Activated CD4-positive, alpha-beta memory T cell treated with anti-CD3 and anti-CD28 coated beads for 36 hours (primary cell): ENCODE data around the gene PRDM16. TPM values are rescaled to one million over a fixed set of nuclear protein-coding genes. Genes with fewer than 3 reads are reported as not detected.

Source experiments
- CTCF ChIA-PET: fragments of 350-600 bp; sonication (Branson Sonifier 250); formaldehyde crosslinking; loops from one replicate; lab custom pipeline; 2021; ENCODE audit warnings: antibody characterized with exemption, inconsistent platforms; lab: Charles Lee
- POLR2A ChIA-PET: fragments of 350-600 bp; sonication (Branson Sonifier 250); formaldehyde crosslinking; loops from one replicate; lab custom pipeline; 2021; ENCODE audit warnings: antibody characterized with exemption; lab: Charles Lee
- DNase-seq: peaks from one replicate; pipeline ENCODE4 v3.0.0-alpha.2; 2020
- H3K27ac Mint-ChIP-seq: one replicate; pipeline ENCODE4 v1.8.0; 2021; ENCODE audit warnings: mixed read lengths
- H3K27me3 Mint-ChIP-seq: one replicate; pipeline ENCODE4 v1.8.0; 2021; ENCODE audit warnings: mixed read lengths
- H3K36me3 Mint-ChIP-seq: one replicate; pipeline ENCODE4 v1.8.0; 2021; ENCODE audit warnings: mixed read lengths
- H3K4me1 Mint-ChIP-seq: one replicate; pipeline ENCODE4 v1.8.0; 2021; ENCODE audit warnings: low read depth, mixed read lengths
- H3K4me3 Mint-ChIP-seq: one replicate; pipeline ENCODE4 v1.8.0; 2021; ENCODE audit warnings: mild to moderate bottlenecking, mixed read lengths
- H3K9me3 Mint-ChIP-seq: one replicate; pipeline ENCODE4 v1.8.0; 2021; ENCODE audit warnings: mixed read lengths
- intact Hi-C: fragments of 100-400 bp; cut with micrococcal nuclease; formaldehyde crosslinking; loops from one replicate; pipeline ENCODE4 v1.15.1; 2023
- total RNA-seq, 2 experiments: library from RNA; stranded (reverse); gene quantifications; one replicate each; pipeline ENCODE4 v1.2.3, GENCODE V29; 2021

Gene PRDM16
- total RNA-seq, 2 experiments from 2014 or later = not detected

DNA sequence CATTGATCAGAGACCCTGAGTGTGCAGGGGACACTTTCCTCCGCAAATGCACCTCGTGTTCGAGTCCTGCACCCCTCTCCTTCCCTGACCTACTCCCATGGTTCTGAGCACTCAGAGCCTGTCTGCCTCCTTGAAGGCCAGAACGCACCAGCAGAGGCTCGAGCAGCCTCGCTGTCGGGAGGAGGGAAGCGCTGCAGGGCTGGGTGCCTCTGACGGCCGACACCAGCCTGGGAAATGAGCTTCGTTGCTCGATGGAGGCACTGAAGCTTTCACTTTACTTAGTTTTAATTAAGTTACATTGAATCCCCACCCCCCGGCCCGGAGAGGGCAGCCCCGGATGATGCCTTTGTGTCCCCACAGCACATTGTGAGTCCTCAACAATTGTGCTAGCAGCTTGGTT, 229.2 kb downstream of the PRDM16 start:
- no peaks in the 10 kb centered on the region for H3K36me3 Mint-ChIP-seq
- CTCF ChIA-PET = no interaction called here
- intact Hi-C loops = no loop called here

DNA sequence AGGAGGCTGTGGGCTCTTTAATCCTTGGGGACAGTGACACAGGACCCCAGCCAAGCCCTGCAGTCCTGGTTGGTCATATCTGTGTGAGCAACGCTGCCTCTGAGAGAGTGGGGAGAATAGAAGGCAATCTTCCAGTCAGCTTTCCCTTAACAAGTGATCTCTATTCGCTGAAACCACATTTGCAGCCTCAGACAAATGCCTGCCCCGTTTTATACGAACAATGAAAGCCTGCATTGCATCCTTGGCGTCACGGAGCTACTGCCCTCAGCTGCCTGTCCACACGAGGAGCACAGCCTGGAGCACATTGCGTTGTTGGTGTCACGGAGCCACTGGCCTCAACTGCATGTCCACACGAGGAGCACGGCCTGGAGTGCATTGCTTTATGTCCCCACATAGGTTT, 235.2 kb downstream of the PRDM16 start:
- no peak overlapping the region for H3K4me3 Mint-ChIP-seq
- peaks cover 3% of the 10 kb centered on the region for H3K27me3 Mint-ChIP-seq
- ChIA-PET CTCF (no interaction called here), POLR2A (no interaction called here)
- DNase-seq = no peak
- H3K4me1 Mint-ChIP-seq = no peaks in the 10 kb centered on the region
- H3K9me3 Mint-ChIP-seq = no peaks in the 10 kb centered on the region
- intact Hi-C loops = no loop called here
- no peaks in the 10 kb centered on the region for H3K36me3 Mint-ChIP-seq
- no peak overlapping the region for H3K27ac Mint-ChIP-seq

More for the DNA sequence above, 229.2 kb downstream of the PRDM16 start:
- Mint-ChIP-seq H3K4me1 (no peaks in the 10 kb centered on the region), H3K27ac (no peak overlapping the region), H3K4me3 (no peak overlapping the region), H3K27me3 (no peaks in the 10 kb centered on the region), H3K9me3 (no peaks in the 10 kb centered on the region)
- POLR2A ChIA-PET = no interaction called here
- DNase-seq = no peak

- ChIA-PET CTCF (no interaction called here), POLR2A (no interaction called here)
- no peaks in the 10 kb centered on the region for H3K9me3 Mint-ChIP-seq
- H3K4me3 Mint-ChIP-seq = no peak overlapping the region
- no peaks in the 10 kb centered on the region for H3K36me3 Mint-ChIP-seq
- intact Hi-C loops = no loop called here
- H3K27ac Mint-ChIP-seq = no peak overlapping the region
- H3K27me3 Mint-ChIP-seq = peaks cover 4% of the 10 kb centered on the region
- DNase-seq = no peak
- H3K4me1 Mint-ChIP-seq = no peaks in the 10 kb centered on the region
Measured at GRCh38 chr1:3304692-3305091, 235.7 kb downstream of the PRDM16 start.

DNA sequence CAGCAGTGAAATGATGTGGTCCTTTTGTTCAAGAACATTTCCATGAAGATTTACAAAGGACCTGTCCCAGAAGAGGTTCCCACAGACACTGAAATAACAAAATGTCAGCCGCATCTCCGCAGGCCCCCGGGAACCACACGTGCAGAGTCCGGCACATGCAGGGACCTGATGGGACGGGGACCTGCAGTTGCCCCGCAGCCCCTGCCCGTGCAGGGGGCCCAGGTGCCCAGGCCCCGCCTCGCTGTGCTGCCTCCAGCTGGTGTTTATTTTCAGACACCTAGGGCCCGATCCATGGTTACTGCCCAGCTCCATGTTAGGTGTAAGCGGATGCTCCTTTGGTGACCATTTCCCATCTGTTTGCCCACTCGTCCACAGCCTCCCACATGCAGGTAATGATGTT, 236.2 kb downstream of the PRDM16 start:
- no peak for DNase-seq
- CTCF ChIA-PET = no interaction called here
- Mint-ChIP-seq H3K4me3 (no peak overlapping the region), H3K36me3 (no peaks in the 10 kb centered on the region), H3K9me3 (no peaks in the 10 kb centered on the region), H3K27ac (no peak overlapping the region), H3K4me1 (no peaks in the 10 kb centered on the region), H3K27me3 (peaks cover 4% of the 10 kb centered on the region)
- POLR2A ChIA-PET = no interaction called here
- intact Hi-C loops = no loop called here

DNA sequence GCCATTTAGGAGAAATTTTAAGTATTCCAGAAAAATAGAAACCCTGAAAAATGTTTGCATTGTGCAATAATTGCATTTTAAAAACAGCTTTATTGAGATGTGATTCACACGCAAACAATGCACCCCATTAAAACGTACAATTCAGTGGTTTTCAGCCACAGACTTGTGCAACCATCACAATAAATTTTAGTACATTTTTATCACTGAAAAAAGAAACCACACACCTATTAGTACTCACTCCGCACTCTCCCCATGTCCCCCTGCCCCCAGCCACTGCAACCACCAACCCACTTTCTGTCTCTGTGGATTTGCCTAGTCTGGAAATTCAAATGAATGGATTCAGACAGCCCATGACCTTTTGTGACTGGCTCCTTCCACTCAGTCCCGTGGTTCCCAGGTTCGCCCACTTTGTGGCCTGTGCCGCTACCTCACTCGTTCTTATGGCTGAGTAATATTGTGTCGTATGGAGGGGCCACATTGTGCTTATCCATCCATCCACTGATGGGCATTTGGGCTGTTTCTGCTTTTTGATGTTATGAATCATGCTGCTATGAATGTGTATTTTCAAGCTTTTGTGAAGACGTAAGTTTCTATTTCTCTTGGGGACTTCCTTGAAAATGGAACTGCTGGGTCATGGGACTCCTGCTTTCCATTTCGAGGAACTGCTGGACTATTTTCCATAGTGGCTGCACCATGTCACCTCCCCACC, 237.7 kb downstream of the PRDM16 start:
- intact Hi-C loops = no loop called here
- H3K36me3 Mint-ChIP-seq = no peaks in the 10 kb centered on the region

DNA sequence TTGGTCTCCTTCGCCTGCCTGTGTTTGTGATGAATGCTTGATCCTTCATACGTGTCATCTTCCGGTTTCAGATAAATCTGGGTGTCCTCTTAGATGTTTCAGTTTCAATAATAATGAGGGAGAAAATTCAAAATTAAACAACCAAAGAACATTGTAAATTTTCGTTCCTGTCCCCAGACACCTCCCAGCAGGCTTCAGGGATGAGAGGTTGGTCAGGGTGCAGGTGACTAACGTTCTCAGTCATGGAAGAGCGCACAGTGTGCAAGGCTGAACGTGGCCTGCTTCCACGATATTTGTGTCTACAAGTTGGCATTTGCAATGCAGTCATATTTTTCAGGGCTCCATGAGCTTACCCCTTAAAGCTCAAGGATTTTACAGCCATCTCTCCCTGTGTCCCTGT, 238.4 kb downstream of the PRDM16 start:
- Mint-ChIP-seq H3K4me3 (no peak overlapping the region), H3K4me1 (no peaks in the 10 kb centered on the region), H3K27me3 (peaks cover 8% of the 10 kb centered on the region), H3K9me3 (no peaks in the 10 kb centered on the region), H3K27ac (no peak overlapping the region), H3K36me3 (no peaks in the 10 kb centered on the region)
- ChIA-PET CTCF (no interaction called here), POLR2A (no interaction called here)
- intact Hi-C loops = no loop called here
- no peak for DNase-seq

More for the DNA sequence above, 237.7 kb downstream of the PRDM16 start:
- H3K9me3 Mint-ChIP-seq = no peaks in the 10 kb centered on the region
- no peak overlapping the region for H3K27ac Mint-ChIP-seq
- peaks cover 8% of the 10 kb centered on the region for H3K27me3 Mint-ChIP-seq
- ChIA-PET POLR2A (no interaction called here), CTCF (no interaction called here)
- H3K4me1 Mint-ChIP-seq = no peaks in the 10 kb centered on the region
- DNase-seq = no peak
- H3K4me3 Mint-ChIP-seq = no peak overlapping the region

DNA sequence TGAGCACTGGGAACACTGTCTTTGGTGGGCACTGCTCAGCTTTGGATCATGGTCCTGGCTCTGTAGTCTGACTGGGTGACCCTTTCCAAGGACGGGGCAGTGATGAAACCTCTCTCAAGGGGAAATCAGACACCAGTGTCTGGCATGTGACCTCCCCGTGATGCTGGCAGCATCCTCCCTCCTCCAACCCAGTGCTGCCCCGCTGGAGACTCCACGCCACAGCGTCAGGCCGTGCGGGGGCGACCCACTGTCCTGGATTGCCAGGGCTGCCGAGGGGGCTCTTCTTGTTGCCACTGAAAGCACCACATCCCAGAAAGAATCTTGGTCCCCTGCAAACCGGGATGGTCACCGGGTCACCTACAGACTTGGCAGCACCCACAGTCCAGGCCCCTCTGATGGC, 239.1 kb downstream of the PRDM16 start:
- H3K27ac Mint-ChIP-seq = no peak overlapping the region

DNA sequence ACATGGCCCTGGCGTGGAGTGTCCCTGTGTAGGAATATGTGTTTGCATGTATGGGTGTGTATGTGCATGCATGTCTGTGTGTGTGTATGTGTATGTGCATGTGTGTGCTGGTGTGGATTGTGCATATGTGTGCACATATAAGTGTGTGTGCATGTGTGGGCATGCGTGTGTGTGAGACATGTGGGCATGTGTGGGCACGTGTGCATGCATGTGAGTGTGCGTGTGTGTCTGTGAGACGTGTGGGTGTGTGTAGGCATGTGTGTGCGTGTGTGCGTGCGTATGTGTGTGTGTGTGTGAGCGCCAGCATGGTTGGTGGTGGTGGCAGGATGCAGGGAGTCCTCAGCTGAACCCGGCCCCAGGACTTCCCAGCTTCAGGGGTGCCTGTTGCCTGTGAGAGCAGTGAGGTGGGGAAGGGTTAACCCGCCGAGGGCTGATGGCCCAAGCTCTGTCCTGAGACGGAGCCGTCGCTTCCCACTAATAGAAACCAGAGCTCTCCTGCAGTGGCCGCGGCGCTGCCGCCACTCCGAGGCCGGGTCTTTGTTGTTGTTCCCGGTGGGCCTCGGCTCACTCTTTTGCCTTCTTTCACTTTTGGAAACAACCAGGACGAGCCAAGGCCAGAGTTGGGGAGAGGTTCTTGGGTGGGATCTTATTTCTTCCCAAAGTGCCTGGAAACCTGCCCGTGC, 241.9 kb downstream of the PRDM16 start:
- H3K4me3 Mint-ChIP-seq = no peak overlapping the region
- H3K9me3 Mint-ChIP-seq = peaks cover 3% of the 10 kb centered on the region
- intact Hi-C loops = no loop called here
- H3K4me1 Mint-ChIP-seq = peaks cover 7% of the 10 kb centered on the region
- H3K36me3 Mint-ChIP-seq = no peaks in the 10 kb centered on the region
- no peak for DNase-seq
- CTCF ChIA-PET = no interaction called here
- no peak overlapping the region for H3K27ac Mint-ChIP-seq
- H3K27me3 Mint-ChIP-seq = peaks cover 14% of the 10 kb centered on the region
- POLR2A ChIA-PET = no interaction called here

More for the DNA sequence above, 239.1 kb downstream of the PRDM16 start:
- POLR2A ChIA-PET = no interaction called here
- CTCF ChIA-PET = no interaction called here
- peaks cover 14% of the 10 kb centered on the region for H3K27me3 Mint-ChIP-seq
- no peaks in the 10 kb centered on the region for H3K36me3 Mint-ChIP-seq
- peaks cover 4% of the 10 kb centered on the region for H3K4me1 Mint-ChIP-seq
- H3K9me3 Mint-ChIP-seq = no peaks in the 10 kb centered on the region
- no peak for DNase-seq
- intact Hi-C loops = no loop called here
- H3K4me3 Mint-ChIP-seq = no peak overlapping the region

- intact Hi-C loops = no loop called here
- ChIA-PET CTCF (no interaction called here), POLR2A (no interaction called here)
- Mint-ChIP-seq H3K9me3 (peaks cover 8% of the 10 kb centered on the region), H3K4me3 (no peak overlapping the region), H3K27ac (no peak overlapping the region), H3K27me3 (peaks cover 14% of the 10 kb centered on the region), H3K36me3 (no peaks in the 10 kb centered on the region), H3K4me1 (peaks cover 12% of the 10 kb centered on the region)
- DNase-seq = no peak
Measured at GRCh38 chr1:3311711-3312110, 242.7 kb downstream of the PRDM16 start.

DNA sequence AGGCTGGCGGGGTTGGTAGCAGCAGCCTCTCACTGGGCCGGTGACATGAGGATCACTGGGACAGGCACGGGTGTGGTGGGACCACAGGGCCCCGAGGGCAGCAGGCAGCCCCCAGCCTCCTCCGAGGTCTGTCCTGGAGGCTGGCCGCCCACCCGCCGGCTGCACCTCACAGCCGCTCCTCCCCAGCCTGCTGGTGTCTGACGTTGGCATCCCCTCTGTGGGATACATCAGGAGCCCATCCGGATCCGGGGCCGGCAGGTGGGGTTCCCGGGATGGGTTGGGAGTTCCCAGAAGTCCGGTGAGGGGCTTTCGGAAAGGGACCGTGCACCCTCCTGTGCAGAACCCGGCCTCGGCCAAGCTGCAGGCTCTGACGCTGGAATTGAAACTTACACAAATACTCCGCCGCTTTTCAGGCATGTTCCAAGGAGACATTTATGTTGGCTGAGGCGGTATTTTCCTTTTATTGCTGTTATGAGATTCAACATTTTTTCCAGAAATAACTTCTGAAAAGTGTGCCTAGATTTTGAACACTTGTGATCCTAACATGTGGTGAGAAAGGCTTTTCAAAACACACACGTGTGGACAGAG, 243.4 kb downstream of the PRDM16 start:
- H3K9me3 Mint-ChIP-seq = peaks cover 12% of the 10 kb centered on the region
- peaks cover 13% of the 10 kb centered on the region for H3K4me1 Mint-ChIP-seq
- intact Hi-C loops = no loop called here
- H3K27ac Mint-ChIP-seq = no peak overlapping the region
- no peaks in the 10 kb centered on the region for H3K36me3 Mint-ChIP-seq
- no peak overlapping the region for H3K4me3 Mint-ChIP-seq
- DNase-seq = no peak
- peaks cover 13% of the 10 kb centered on the region for H3K27me3 Mint-ChIP-seq
- ChIA-PET POLR2A (no interaction called here), CTCF (no interaction called here)

GRCh38 chr1:3312898-3313575, 244.0 kb downstream of the PRDM16 start:
- H3K27me3 Mint-ChIP-seq = peaks cover 13% of the 10 kb centered on the region
- ChIA-PET CTCF (no interaction called here), POLR2A (no interaction called here)
- no peak overlapping the region for H3K27ac Mint-ChIP-seq
- H3K9me3 Mint-ChIP-seq = peaks cover 12% of the 10 kb centered on the region
- no peaks in the 10 kb centered on the region for H3K36me3 Mint-ChIP-seq
- intact Hi-C loops = no loop called here
- H3K4me1 Mint-ChIP-seq = peaks cover 13% of the 10 kb centered on the region
- no peak overlapping the region for H3K4me3 Mint-ChIP-seq
- DNase-seq = peak; percentile 84

DNA sequence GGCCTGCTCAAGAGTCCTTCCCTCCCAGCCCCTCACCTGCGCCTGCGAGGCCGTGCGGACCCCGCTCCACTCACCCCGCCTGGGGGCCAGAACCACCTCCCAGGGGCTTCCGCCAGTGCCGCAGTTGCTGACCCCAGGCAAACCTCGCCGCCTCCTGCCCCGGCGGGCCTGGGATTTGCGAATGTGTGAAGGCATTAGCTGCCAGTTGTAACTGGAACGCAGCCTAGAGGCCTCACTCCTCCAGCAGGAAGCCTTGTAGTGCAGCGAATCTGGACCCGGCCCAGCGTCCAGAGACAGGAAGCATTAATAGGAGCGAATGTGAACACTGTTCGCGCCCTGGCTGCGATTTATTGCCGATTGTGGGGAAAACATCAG, 244.6 kb downstream of the PRDM16 start:
- H3K36me3 Mint-ChIP-seq = no peaks in the 10 kb centered on the region
- no peak overlapping the region for H3K4me3 Mint-ChIP-seq
- intact Hi-C loops = no loop called here

More for the DNA sequence above, 244.6 kb downstream of the PRDM16 start:
- no peak overlapping the region for H3K27ac Mint-ChIP-seq
- ChIA-PET POLR2A (no interaction called here), CTCF (no interaction called here)
- peaks cover 13% of the 10 kb centered on the region for H3K4me1 Mint-ChIP-seq
- H3K9me3 Mint-ChIP-seq = peaks cover 12% of the 10 kb centered on the region
- no peak for DNase-seq
- H3K27me3 Mint-ChIP-seq = peaks cover 13% of the 10 kb centered on the region
